Lung (tissue), 12 donors: ENCODE results near the gene CALCB. TPM values are rescaled to one million over a fixed set of nuclear protein-coding genes. Genes with fewer than 3 reads are reported as not detected.

Source experiments
- ATAC-seq: fragments of 200-7000 bp; cut with Tn5 transposase; one replicate; pipeline ENCODE4 v1.9.1; 2020; ENCODE audit warnings: moderate number of reproducible peaks; ENCODE audit not compliant: insufficient read depth, low FRiP score
- DNase-seq, 3 donors: peaks; one replicate each; pipeline ENCODE4 v3.0.0-alpha.2; 2013 to 2017
- H3K27ac ChIP-seq, 2 donors: one replicate each; pipeline ENCODE4 v1.5.1; 2013; ENCODE audit warnings: mild to moderate bottlenecking in 2 of 2, moderate library complexity in 2 of 2, control low read depth in 1 of 2, inconsistent platforms in 1 of 2, low read depth in 1 of 2, low read length in 1 of 2
- H3K27me3 ChIP-seq, 3 donors: one replicate each; pipeline ENCODE4 v1.5.1; 2013; ENCODE audit warnings: low read length in 2 of 3; ENCODE audit not compliant: control insufficient read depth in 3 of 3, insufficient read depth in 3 of 3
- H3K36me3 ChIP-seq, 4 donors: one replicate each; pipeline ENCODE4 v1.5.1; 2013; ENCODE audit warnings: low read length in 4 of 4, mild to moderate bottlenecking in 1 of 4, moderate library complexity in 1 of 4; ENCODE audit not compliant: control insufficient read depth in 4 of 4, insufficient read depth in 4 of 4
- H3K4me1 ChIP-seq, 5 donors: one replicate each; pipeline ENCODE4 v1.5.1; 2013; ENCODE audit warnings: low read length in 5 of 5, mild to moderate bottlenecking in 2 of 5, moderate library complexity in 1 of 5; ENCODE audit not compliant: control insufficient read depth in 5 of 5, insufficient read depth in 5 of 5
- H3K4me3 ChIP-seq: one replicate; pipeline ENCODE4 v1.5.1; 2013; ENCODE audit warnings: mild to moderate bottlenecking, control low read depth, moderate library complexity
- H3K9ac ChIP-seq, 2 donors: one replicate each; pipeline ENCODE4 v1.5.1; 2013; ENCODE audit warnings: low read length in 2 of 2, control low read depth in 1 of 2; ENCODE audit not compliant: insufficient read depth in 1 of 2
- H3K9me3 ChIP-seq, 4 donors: one replicate each; pipeline ENCODE4 v1.5.1; 2013; ENCODE audit warnings: low read length in 3 of 4, mild to moderate bottlenecking in 1 of 4, moderate library complexity in 1 of 4; ENCODE audit not compliant: control insufficient read depth in 4 of 4, insufficient read depth in 3 of 4
- WGBS, 2 donors: extraction: QIAGEN DNeasy Blood & Tissue Kit; methylation state at CpG; one replicate each; pipeline ENCODE4 v1.1.7; 2013; 5-methylcytosine and 5-hydroxymethylcytosine counted together
- polyA plus RNA-seq, 2 donors: library from polyadenylated mRNA; stranded (reverse); fragments of 200-250 nt; gene quantifications; one replicate each; pipeline ENCODE4 v1.2.1, GENCODE V29; 2013
- total RNA-seq, 2 donors: library from RNA; depleted of rRNA in 1 of 2; stranded (reverse); fragments of >200 nt in 1 of 2; gene quantifications; one replicate each; pipeline ENCODE4 v1.2.1, GENCODE V29; 2014 to 2021
- TF ChIP-seq, protein P1 (sequence below): IDR thresholded peaks from 2 replicates; pipeline ENCODE4 v1.5.1; 2012; ENCODE audit warnings: mild to moderate bottlenecking; ENCODE audit errors: control extremely low read depth, extremely low read depth
- donor health status: control.
- donor health status: control.
- donor health status: Bipolar disorder and iron deficiency.
- donor health status: healthy.
- donor health status: DM: yes; HTN: yes; CAD: no.

The CALCB gene
- total and polyA plus RNA-seq, 4 donors, result 0.09 to 0.25 (median 0.11) TPM; not detected in 1

DNA sequence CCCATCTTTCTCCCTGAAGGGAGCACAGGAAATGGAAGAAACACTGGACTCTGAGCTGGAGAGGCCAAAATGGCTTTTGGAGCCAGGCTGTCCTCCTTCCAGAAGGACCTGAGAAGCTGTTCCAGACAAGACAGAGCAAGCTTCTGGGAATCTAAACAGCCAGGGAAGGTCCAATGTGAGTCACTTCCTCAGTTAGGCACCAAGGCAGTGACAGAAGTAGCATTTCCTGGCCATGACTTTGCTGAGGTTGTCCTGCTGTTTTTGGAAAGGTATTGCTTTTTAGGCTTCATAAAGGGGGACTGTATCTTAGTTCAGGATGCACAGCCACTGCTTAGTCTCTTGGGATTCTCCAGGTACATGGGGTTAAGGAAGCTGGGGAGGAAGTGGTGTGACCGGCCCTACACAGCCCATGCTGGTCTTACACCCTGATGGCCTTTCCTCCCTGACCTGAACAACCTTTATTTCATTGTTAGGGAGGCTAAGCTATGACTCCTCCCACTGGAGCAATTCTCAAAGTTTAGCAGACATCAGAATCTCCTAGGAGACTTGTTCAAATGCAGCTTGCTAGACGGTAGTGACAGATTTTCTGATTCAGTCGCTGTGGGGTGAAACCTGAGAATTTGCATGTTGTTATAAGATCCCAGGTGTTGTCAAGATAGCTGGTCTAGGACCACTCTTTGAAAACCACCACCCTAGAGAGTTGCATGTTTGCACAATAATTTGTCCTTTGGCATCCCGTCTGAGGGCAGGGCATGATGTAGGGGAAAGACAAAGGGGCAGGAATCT, 34.5 kb downstream of the CALCB start:
- TF ChIP-seq, protein P1, sequence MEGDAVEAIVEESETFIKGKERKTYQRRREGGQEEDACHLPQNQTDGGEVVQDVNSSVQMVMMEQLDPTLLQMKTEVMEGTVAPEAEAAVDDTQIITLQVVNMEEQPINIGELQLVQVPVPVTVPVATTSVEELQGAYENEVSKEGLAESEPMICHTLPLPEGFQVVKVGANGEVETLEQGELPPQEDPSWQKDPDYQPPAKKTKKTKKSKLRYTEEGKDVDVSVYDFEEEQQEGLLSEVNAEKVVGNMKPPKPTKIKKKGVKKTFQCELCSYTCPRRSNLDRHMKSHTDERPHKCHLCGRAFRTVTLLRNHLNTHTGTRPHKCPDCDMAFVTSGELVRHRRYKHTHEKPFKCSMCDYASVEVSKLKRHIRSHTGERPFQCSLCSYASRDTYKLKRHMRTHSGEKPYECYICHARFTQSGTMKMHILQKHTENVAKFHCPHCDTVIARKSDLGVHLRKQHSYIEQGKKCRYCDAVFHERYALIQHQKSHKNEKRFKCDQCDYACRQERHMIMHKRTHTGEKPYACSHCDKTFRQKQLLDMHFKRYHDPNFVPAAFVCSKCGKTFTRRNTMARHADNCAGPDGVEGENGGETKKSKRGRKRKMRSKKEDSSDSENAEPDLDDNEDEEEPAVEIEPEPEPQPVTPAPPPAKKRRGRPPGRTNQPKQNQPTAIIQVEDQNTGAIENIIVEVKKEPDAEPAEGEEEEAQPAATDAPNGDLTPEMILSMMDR, result no peak
- ATAC-seq, result no peak
- no peaks in the 10 kb centered on the region for H3K36me3 ChIP-seq
- DNase-seq, result no peak
- H3K9me3 ChIP-seq, result peaks cover 0 to 2% (median 2%) of the 10 kb centered on the region in 4 donors
- H3K9ac ChIP-seq, result no peak overlapping the region
- WGBS, 2 donors, result 59 to 69% methylated on average over 4 of the region's 4 CpGs
- no peak overlapping the region for H3K27ac ChIP-seq
- H3K27me3 ChIP-seq, result no peaks in the 10 kb centered on the region
- H3K4me1 ChIP-seq, result no peaks in the 10 kb centered on the region
- H3K4me3 ChIP-seq, result no peak overlapping the region

- no peak for DNase-seq
- Histone ChIP-seq H3K27ac (no peak overlapping the region), H3K36me3 (no peaks in the 10 kb centered on the region), H3K4me1 (no peaks in the 10 kb centered on the region), H3K4me3 (no peak overlapping the region), H3K27me3 (no peaks in the 10 kb centered on the region), H3K9me3 (peaks cover 0 to 2% (median under 1%) of the 10 kb centered on the region in 4 donors), H3K9ac (no peak overlapping the region)
- TF ChIP-seq, protein P1, result no peak
- ATAC-seq, result no peak
- 80 to 82% methylated on average over 2 of the region's 2 CpGs for WGBS, 2 donors
Measured at GRCh38 chr11:15108592-15109130, 35.3 kb downstream of the CALCB start.

- no peak overlapping the region for H3K27ac ChIP-seq
- DNase-seq, result no peak
- TF ChIP-seq, protein P1, result no peak
Measured at GRCh38 chr11:15109602-15110001, 36.2 kb downstream of the CALCB start.

More at GRCh38 chr11:15109602-15110001, 36.2 kb downstream of the CALCB start:
- WGBS, 2 donors, result 70 to 79% methylated on average over 2 of the region's 2 CpGs
- Histone ChIP-seq H3K36me3 (no peaks in the 10 kb centered on the region), H3K9ac (no peak overlapping the region), H3K4me1 (peaks cover 0 to 4% (median 0%) of the 10 kb centered on the region in 5 donors), H3K4me3 (no peak overlapping the region), H3K9me3 (peaks cover 0 to 1% (median 0%) of the 10 kb centered on the region in 4 donors), H3K27me3 (no peaks in the 10 kb centered on the region)
- no peak for ATAC-seq
